Ovary (tissue), 9 donors: Measurements from ENCODE around the gene NOS3. TPM values are rescaled to one million over a fixed set of nuclear protein-coding genes. Genes with fewer than 3 reads are reported as not detected.

Source experiments
- DNase-seq, 5 donors: peaks; one replicate each; pipeline ENCODE4 v3.0.0-alpha.2; 2019 to 2020
- H3K27ac ChIP-seq, 2 donors: fragments of 200-600 bp; one replicate each; pipeline versions ENCODE4 v1.5.1 to v1.8.0; 2019 to 2022
- H3K27me3 ChIP-seq: fragments of 200-600 bp; one replicate; pipeline ENCODE4 v1.8.0; 2022
- H3K36me3 ChIP-seq: fragments of 200-600 bp; sonication (generic); one replicate; pipeline ENCODE4 v1.5.1; 2019
- H3K4me1 ChIP-seq: one replicate; pipeline ENCODE4 v1.8.1; 2013; ENCODE audit warnings: mild to moderate bottlenecking, moderate library complexity; ENCODE audit not compliant: insufficient read depth
- H3K4me3 ChIP-seq: fragments of 200-600 bp; sonication (generic); one replicate; pipeline ENCODE4 v1.5.1; 2017
- H3K9me3 ChIP-seq, 2 donors: fragments of 200-600 bp in 1 of 2; sonication (generic) in 1 of 2; one replicate each; pipeline versions ENCODE4 v1.5.1 to v1.8.1; 2013 to 2019; ENCODE audit warnings: mild to moderate bottlenecking in 1 of 2, moderate library complexity in 1 of 2
- CTCF ChIP-seq, 3 donors: fragments of 450-650 bp in 2 of 3; fragments of 200-600 bp in 1 of 3; IDR thresholded peaks; one replicate each; pipeline versions ENCODE4 v1.5.1 to v1.8.0; 2016 to 2022; ENCODE audit warnings: antibody characterized with exemption in 3 of 3, mild to moderate bottlenecking in 1 of 3
- EP300 ChIP-seq: sonication (generic); formaldehyde crosslinking; IDR thresholded peaks from one replicate; pipeline ENCODE4 v1.6.1; 2017; ENCODE audit warnings: antibody characterized with exemption
- POLR2A ChIP-seq: fragments of 450-650 bp; IDR thresholded peaks from one replicate; pipeline ENCODE4 v1.6.1; 2017; ENCODE audit warnings: antibody characterized with exemption, mild to moderate bottlenecking, moderate library complexity
- WGBS, 3 donors: extraction: QIAGEN DNeasy Blood & Tissue Kit in 1 of 3; methylation state at CpG; one replicate each; pipeline versions ENCODE4 v1.1.5 to v1.1.7; 2013 to 2017; 5-methylcytosine and 5-hydroxymethylcytosine counted together
- intact Hi-C, 4 donors: fragments of 100-400 bp; cut with DNase I; formaldehyde crosslinking; loops; one replicate each; pipeline versions ENCODE4 v1.11.0 to v1.15.1; 2022 to 2023
- polyA plus RNA-seq, 2 donors: library from polyadenylated mRNA; stranded (reverse); fragments of 200-250 nt in 1 of 2; fragments of 350-450 nt in 1 of 2; fragmentation: Illumina TruSeq in 1 of 2; extraction: RNeasy Lipid Tissue Mini Kit (QIAGEN cat#74804) in 1 of 2; gene quantifications; one replicate each; pipeline ENCODE4 v1.2.3, GENCODE V29; 2013 to 2014
- total RNA-seq, 7 donors: library from RNA; depleted of rRNA in 2 of 7; stranded (reverse); fragments of >200 nt in 2 of 7; fragmentation: NEBNext Ultra II Directional in 3 of 7; extraction: Animal tissue kit (Norgen Biotek cat#: 25700) in 3 of 7; gene quantifications; one replicate each; pipeline versions ENCODE4 v1.1.0 to v1.2.4, GENCODE V29; 2016 to 2023
- donor health status: DM: no; HTN: no; CAD: no; lungs with moderate emphysema.
- donor health status: DM: no; HTN: no; CAD: no.
- donor health status: Bipolar disorder and iron deficiency.
- donor health status: DM: yes; HTN: yes; CAD: no.
- donor health status: DM: no; HTN: no; CAD: no.
- donor health status: DM: yes; HTN: yes; CAD: no.

The NOS3 gene
- total and polyA plus RNA-seq, 9 donors: 1.0 to 26.0 (median 5.4) TPM

- H3K4me3 ChIP-seq: peak overlapping the region; percentile 81
- H3K27ac ChIP-seq: peak overlapping the region; percentile 27 to 55
- WGBS, 3 donors: 34 to 43% (median 35%) methylated on average over 33 of the region's 33 CpGs
- H3K36me3 ChIP-seq: no peaks in the 10 kb centered on the region
- intact Hi-C loops: loop anchor here in 1 of 4 donors (2.0 kb wide), 1 partner anchor 21 kb away; the partner anchor contains the start of gene TMUB1
- DNase-seq: peak in 3 of 5 donors; percentile 50 to 67 (median 66)
- no peaks in the 10 kb centered on the region for H3K9me3 ChIP-seq
- H3K4me1 ChIP-seq: peaks cover 25% of the 10 kb centered on the region
- H3K27me3 ChIP-seq: no peaks in the 10 kb centered on the region
- TF ChIP-seq POLR2A (no peak), CTCF (IDR thresholded peaks at IDR 0.05) (no peak), EP300 (no peak)
Observed at GRCh38 chr7:151061213-151062110, 70.6 kb downstream of the NOS3 start.

GRCh38 chr7:151062111-151062398, 71.2 kb downstream of the NOS3 start:
- DNase-seq: no peak
- Histone ChIP-seq H3K36me3 (no peaks in the 10 kb centered on the region), H3K4me3 (no peak overlapping the region), H3K27me3 (no peaks in the 10 kb centered on the region), H3K9me3 (no peaks in the 10 kb centered on the region), H3K4me1 (peaks cover 24% of the 10 kb centered on the region), H3K27ac (peak overlapping the region in 1 of 2 donors; percentile 27)
- TF ChIP-seq CTCF (IDR thresholded peaks at IDR 0.05) (no peak), POLR2A (no peak), EP300 (no peak)
- intact Hi-C loops: no loop called here
- WGBS, 3 donors: 49 to 71% (median 54%) methylated on average over 11 of the region's 11 CpGs

GRCh38 chr7:151062399-151063211, 71.8 kb downstream of the NOS3 start:
- H3K27me3 ChIP-seq: no peaks in the 10 kb centered on the region
- peaks cover 22% of the 10 kb centered on the region for H3K4me1 ChIP-seq
- intact Hi-C loops: no loop called here
- no peaks in the 10 kb centered on the region for H3K36me3 ChIP-seq
- DNase-seq: peak; percentile 66 to 77 (median 71)
- 23 to 33% (median 24%) methylated on average over 36 to 43 of the region's 43 CpGs for WGBS, 3 donors
- TF ChIP-seq EP300 (no peak), CTCF (IDR thresholded peaks at IDR 0.05) (no peak), POLR2A (no peak)
- H3K9me3 ChIP-seq: no peaks in the 10 kb centered on the region
- H3K4me3 ChIP-seq: peak overlapping the region; percentile 28
- peak overlapping the region in 1 of 2 donors; percentile 57 for H3K27ac ChIP-seq

GRCh38 chr7:151063212-151063561, 72.4 kb downstream of the NOS3 start:
- Histone ChIP-seq H3K27ac (peak overlapping the region in 1 of 2 donors; percentile 57), H3K4me3 (peak overlapping the region; percentile 28), H3K4me1 (peaks cover 22% of the 10 kb centered on the region), H3K36me3 (no peaks in the 10 kb centered on the region), H3K9me3 (no peaks in the 10 kb centered on the region), H3K27me3 (no peaks in the 10 kb centered on the region)
- WGBS, 3 donors: 8 to 13% (median 11%) methylated on average over 11 of the region's 11 CpGs
- intact Hi-C loops: no loop called here
- peak in 3 of 5 donors; percentile 66 to 78 (median 73) for DNase-seq
- no peak for TF ChIP-seq EP300
- TF ChIP-seq POLR2A: no peak
- TF ChIP-seq CTCF (IDR thresholded peaks at IDR 0.05): no peak

Other genes starting within 250 kb of the NOS3 start
- 100 to 1,000 TPM in 6 of 7 donors, 10 to 100 TPM in 1; 86.7 to 145 (median 137) TPM for gene TMEM176B, start 190.7 kb upstream of the NOS3 start, total RNA-seq
- gene TMEM176B, start 190.7 kb upstream of the NOS3 start, polyA plus RNA-seq: 100 to 1,000 TPM; 109 to 131 TPM
- 100 to 1,000 TPM in 5 of 7 donors, 10 to 100 TPM in 2; 71.8 to 166 (median 127) TPM for gene TMEM176A, start 190.2 kb upstream of the NOS3 start, total RNA-seq
- gene TMEM176A, start 190.2 kb upstream of the NOS3 start, polyA plus RNA-seq: 100 to 1,000 TPM in 1 of 2 donors, 10 to 100 TPM in 1; 92.7 to 143 TPM
- under 1 TPM in 2 of 7 donors, not detected in 5; 0.26 to 0.95 TPM for gene AOC1, start 138.5 kb upstream of the NOS3 start, total RNA-seq
- gene AOC1, start 138.5 kb upstream of the NOS3 start, polyA plus RNA-seq: not detected
- gene KCNH2, start 12.7 kb upstream of the NOS3 start, total RNA-seq: 10 to 100 TPM in 2 of 7 donors, 1 to 10 TPM in 5; 2.0 to 26.3 (median 8.0) TPM
- 1 to 10 TPM; 3.0 to 5.0 TPM for gene KCNH2, start 12.7 kb upstream of the NOS3 start, polyA plus RNA-seq
- gene ATG9B, start 33.5 kb downstream of the NOS3 start, total RNA-seq: 1 to 10 TPM in 1 of 7 donors, under 1 TPM in 6; 0.18 to 1.0 (median 0.40) TPM
- under 1 TPM; 0.03 to 0.19 TPM for gene ATG9B, start 33.5 kb downstream of the NOS3 start, polyA plus RNA-seq
- gene ABCB8, start 37.4 kb downstream of the NOS3 start, total RNA-seq: 10 to 100 TPM; 15.5 to 45.2 (median 29.1) TPM
- gene ABCB8, start 37.4 kb downstream of the NOS3 start, polyA plus RNA-seq: 10 to 100 TPM in 1 of 2 donors, 1 to 10 TPM in 1; 6.1 to 14.7 TPM
- 1 to 10 TPM; 2.5 to 9.4 (median 4.5) TPM for gene ASIC3, start 57.5 kb downstream of the NOS3 start, total RNA-seq
- 1 to 10 TPM; 1.0 to 2.9 TPM for gene ASIC3, start 57.5 kb downstream of the NOS3 start, polyA plus RNA-seq
- gene CDK5, start 66.9 kb downstream of the NOS3 start, total RNA-seq: 1 to 10 TPM; 2.7 to 5.9 (median 4.1) TPM
- gene CDK5, start 66.9 kb downstream of the NOS3 start, polyA plus RNA-seq: 1 to 10 TPM; 3.8 to 9.4 TPM
- gene SLC4A2, start 68.6 kb downstream of the NOS3 start, total RNA-seq: 100 to 1,000 TPM in 4 of 7 donors, 10 to 100 TPM in 3; 55.6 to 127 (median 108) TPM
- gene SLC4A2, start 68.6 kb downstream of the NOS3 start, polyA plus RNA-seq: 10 to 100 TPM; 10.5 to 53.2 TPM
- gene FASTK, start 89.8 kb downstream of the NOS3 start, total RNA-seq: 10 to 100 TPM; 58.0 to 93.3 (median 75.8) TPM
- 10 to 100 TPM in 1 of 2 donors, 1 to 10 TPM in 1; 5.4 to 95.2 TPM for gene FASTK, start 89.8 kb downstream of the NOS3 start, polyA plus RNA-seq
- 10 to 100 TPM; 19.0 to 40.3 (median 33.8) TPM for gene TMUB1, start 92.5 kb downstream of the NOS3 start, total RNA-seq
- 10 to 100 TPM in 1 of 2 donors, 1 to 10 TPM in 1; 1.9 to 28.8 TPM for gene TMUB1, start 92.5 kb downstream of the NOS3 start, polyA plus RNA-seq
- gene AGAP3, start 95.5 kb downstream of the NOS3 start, total RNA-seq: 100 to 1,000 TPM in 4 of 7 donors, 10 to 100 TPM in 3; 58.7 to 125 (median 101) TPM
- gene AGAP3, start 95.5 kb downstream of the NOS3 start, polyA plus RNA-seq: 10 to 100 TPM; 22.3 to 77.4 TPM
- gene GBX1, start 176.7 kb downstream of the NOS3 start, total RNA-seq: not detected
- not detected for gene GBX1, start 176.7 kb downstream of the NOS3 start, polyA plus RNA-seq
- not detected for gene ASB10, start 196.2 kb downstream of the NOS3 start, total RNA-seq
- not detected for gene ASB10, start 196.2 kb downstream of the NOS3 start, polyA plus RNA-seq
- 1 to 10 TPM in 3 of 7 donors, not detected in 4; 1.0 to 1.3 (median 1.1) TPM for gene H2BK1, start 219.5 kb downstream of the NOS3 start, total RNA-seq
- gene H2BK1, start 219.5 kb downstream of the NOS3 start, polyA plus RNA-seq: under 1 TPM in 1 of 2 donors, not detected in 1; 0.36 TPM
- gene ABCF2, start 236.2 kb downstream of the NOS3 start, total RNA-seq: 10 to 100 TPM; 20.5 to 40.3 (median 31.0) TPM
- gene ABCF2, start 236.2 kb downstream of the NOS3 start, polyA plus RNA-seq: 10 to 100 TPM; 13.6 to 19.9 TPM
- 10 to 100 TPM; 19.3 to 36.2 (median 28.5) TPM for gene CHPF2, start 241.5 kb downstream of the NOS3 start, total RNA-seq
- gene CHPF2, start 241.5 kb downstream of the NOS3 start, polyA plus RNA-seq: 10 to 100 TPM in 1 of 2 donors, 1 to 10 TPM in 1; 8.4 to 18.8 TPM